Mammary epithelial cell (primary cell): Measurements from ENCODE around the gene MIF.

ENCODE experiments used
- CTCF ChIP-seq, 2 donors: IDR thresholded peaks in 1 of 2; conservative IDR thresholded peaks in 1 of 2; 2 replicates each; pipeline ENCODE4 v1.5.1; 2011 to 2012; ENCODE audit warnings: inconsistent platforms in 2 of 2, low read length in 2 of 2, mild to moderate bottlenecking in 2 of 2, control low read depth in 1 of 2, low read depth in 1 of 2; ENCODE audit not compliant: insufficient read depth in 1 of 2; ENCODE audit errors: extremely low read depth in 1 of 2
- EZH2 ChIP-seq: IDR thresholded peaks from 2 replicates; pipeline ENCODE4 v1.6.1; 2012; ENCODE audit warnings: low read length, inconsistent platforms, borderline replicate concordance

GRCh38 chr22:23938328-23939016 lies 44.3 kb downstream of the MIF start:
- TF ChIP-seq CTCF (conservative IDR thresholded peaks at IDR 0.05 in 1 of 2, IDR thresholded peaks at IDR 0.05 in 1 of 2; ENCODE audit: extremely low read depth in 1 of 2, insufficient read depth in 1 of 2, low read depth in 1 of 2, low read length in 2 of 2), result no peak
- TF ChIP-seq EZH2, result no peak
